Esophagus muscularis mucosa (tissue), 4 donors: ENCODE results near the gene NUP85. TPM values are rescaled to one million over a fixed set of nuclear protein-coding genes. Genes with fewer than 3 reads are reported as not detected.

Experiments used
- DNase-seq: peaks from one replicate; pipeline ENCODE4 v3.0.0-alpha.2; 2017; ENCODE audit errors: extremely low spot score
- H3K27ac ChIP-seq, 4 donors: fragments of 200-600 bp; sonication (generic); replicated peaks in 1 of 4; 1 replicate in 3 of 4; 2 replicates in 1 of 4; pipeline ENCODE4 v1.5.1; 2016 to 2019; ENCODE audit warnings: mild to moderate bottlenecking in 1 of 4
- H3K27me3 ChIP-seq, 4 donors: fragments of 200-600 bp; sonication (generic); one replicate each; pipeline versions ENCODE4 v1.5.1 to v1.6.0; 2016 to 2019
- H3K36me3 ChIP-seq, 4 donors: fragments of 200-600 bp; sonication (generic); one replicate each; pipeline ENCODE4 v1.5.1; 2016 to 2019
- H3K4me1 ChIP-seq, 4 donors: fragments of 200-600 bp; sonication (generic); one replicate each; pipeline ENCODE4 v1.5.1; 2016 to 2019
- H3K4me3 ChIP-seq, 4 donors: fragments of 200-600 bp; sonication (generic); 1 replicate in 2 of 4; 2 replicates in 2 of 4; pipeline ENCODE4 v1.5.1; 2016 to 2019; ENCODE audit warnings: mild to moderate bottlenecking in 4 of 4, moderate library complexity in 1 of 4
- H3K9me3 ChIP-seq, 4 donors: fragments of 200-600 bp; sonication (generic); 1 replicate in 3 of 4; 2 replicates in 1 of 4; pipeline ENCODE4 v1.5.1; 2016 to 2019
- CTCF ChIP-seq, 3 experiments: fragments of 200-600 bp in 2 of 3; fragments of 450-650 bp in 1 of 3; sonication (generic) in 2 of 3; IDR thresholded peaks; one replicate each; pipeline ENCODE4 v1.5.1; 2017 to 2019; ENCODE audit warnings: antibody characterized with exemption in 3 of 3, mild to moderate bottlenecking in 2 of 3, moderate library complexity in 1 of 3
- EP300 ChIP-seq: sonication (generic); formaldehyde crosslinking; IDR thresholded peaks from one replicate; pipeline ENCODE4 v1.6.1; 2017; ENCODE audit warnings: antibody characterized with exemption
- POLR2A ChIP-seq: fragments of 450-650 bp; IDR thresholded peaks from one replicate; pipeline ENCODE4 v1.6.1; 2017; ENCODE audit warnings: antibody characterized with exemption, moderate library complexity, mild to moderate bottlenecking, low read depth
- POLR2AphosphoS5 ChIP-seq, 2 donors: sonication (generic); formaldehyde crosslinking; IDR thresholded peaks; one replicate each; pipeline ENCODE4 v1.6.1; 2017; ENCODE audit warnings: antibody characterized with exemption in 2 of 2
- WGBS: methylation state at CpG from one replicate; pipeline ENCODE4 v1.1.5; 2018; 5-methylcytosine and 5-hydroxymethylcytosine counted together
- intact Hi-C: fragments of 100-400 bp; cut with DNase I; formaldehyde crosslinking; loops from one replicate; pipeline ENCODE4 v1.15.1; 2023
- total RNA-seq, 4 donors: library from RNA; depleted of rRNA; stranded (reverse); fragments of >200 nt; gene quantifications; one replicate each; pipeline versions ENCODE4 v1.1.0 to v1.2.1, GENCODE V29; 2016

NUP85 gene
- total RNA-seq, 4 donors from 2014 or later = 20.4 to 32.4 (median 23.3) TPM

GRCh38 chr17:75239214-75239613, 33.7 kb downstream of the NUP85 start:
- TF ChIP-seq POLR2AphosphoS5 (IDR thresholded peaks at IDR 0.05) (no peak), CTCF (IDR thresholded peaks at IDR 0.05) (no peak), EP300 (no peak), POLR2A (no peak)

GRCh38 chr17:75239778-75240393, 34.4 kb downstream of the NUP85 start:
- peak overlapping the region in 3 of 4 donors; percentile 7 to 56 (median 12) for H3K27ac ChIP-seq
- H3K9me3 ChIP-seq = no peaks in the 10 kb centered on the region
- no peak for TF ChIP-seq POLR2A
- TF ChIP-seq CTCF (IDR thresholded peaks at IDR 0.05) = no peak
- no peak for TF ChIP-seq EP300
- TF ChIP-seq POLR2AphosphoS5 (IDR thresholded peaks at IDR 0.05) = no peak
- no peaks in the 10 kb centered on the region for H3K27me3 ChIP-seq
- intact Hi-C loops = no loop called here
- H3K4me1 ChIP-seq = peaks cover 11 to 25% (median 20%) of the 10 kb centered on the region in 4 donors
- H3K4me3 ChIP-seq = no peak overlapping the region
- DNase-seq = no peak
- H3K36me3 ChIP-seq = peaks cover 59 to 100% (median 99%) of the 10 kb centered on the region in 4 donors
- WGBS = 93% methylated on average over 22 of the region's 23 CpGs

More at GRCh38 chr17:75239214-75239613, 33.7 kb downstream of the NUP85 start:
- Histone ChIP-seq H3K27me3 (no peaks in the 10 kb centered on the region), H3K9me3 (no peaks in the 10 kb centered on the region), H3K27ac (peak overlapping the region in 3 of 4 donors; percentile 4 to 28 (median 14)), H3K4me1 (peaks cover 11 to 25% (median 20%) of the 10 kb centered on the region in 4 donors), H3K36me3 (peaks cover 63 to 100% (median 99%) of the 10 kb centered on the region in 4 donors), H3K4me3 (no peak overlapping the region)
- intact Hi-C loops = no loop called here
- no peak for DNase-seq
- WGBS = 85% methylated on average over 9 of the region's 12 CpGs

DNA sequence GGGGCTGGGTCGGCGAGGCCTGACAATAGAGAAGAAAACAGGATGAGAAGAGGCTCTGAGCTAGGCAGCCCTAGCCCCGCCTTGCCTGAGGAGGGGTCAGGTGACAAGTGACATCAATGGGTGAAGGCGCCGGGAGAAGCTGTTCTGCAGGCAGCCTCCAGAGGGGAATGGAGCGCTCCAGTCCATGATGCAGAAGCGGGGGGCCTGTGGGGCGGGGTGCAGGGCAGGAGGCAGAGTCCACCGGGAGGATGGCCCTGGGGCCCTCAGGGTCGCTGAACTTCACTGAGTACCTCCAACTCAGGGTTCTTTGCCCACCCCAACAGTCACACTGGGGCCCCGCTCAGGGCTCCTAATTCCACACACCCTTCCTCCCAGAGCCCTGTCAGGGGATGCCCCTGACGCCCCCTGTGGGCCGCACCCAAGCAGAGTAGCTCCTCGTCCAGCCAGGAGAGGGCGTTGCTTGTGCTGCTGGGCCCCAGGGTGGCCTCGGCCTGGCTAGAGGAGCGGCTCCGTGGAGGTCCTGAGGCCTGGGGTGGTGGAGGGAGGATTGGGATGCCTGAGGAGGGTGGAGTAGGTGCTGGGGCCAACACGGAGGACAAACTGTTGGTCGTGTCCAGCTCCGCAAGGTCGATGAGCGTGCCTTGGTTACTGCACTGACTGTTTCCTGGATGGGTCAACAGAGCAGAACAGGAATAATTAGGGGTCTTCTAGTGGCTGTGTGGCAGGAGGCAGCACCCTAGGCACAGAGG, 35.1 kb downstream of the NUP85 start:
- peaks cover 11 to 25% (median 20%) of the 10 kb centered on the region in 4 donors for H3K4me1 ChIP-seq
- no peaks in the 10 kb centered on the region for H3K9me3 ChIP-seq
- WGBS = 57% methylated on average over 12 of the region's 23 CpGs
- peak overlapping the region in 3 of 4 donors; percentile 7 to 56 (median 12) for H3K27ac ChIP-seq
- peaks cover 59 to 100% (median 99%) of the 10 kb centered on the region in 4 donors for H3K36me3 ChIP-seq
- H3K4me3 ChIP-seq = no peak overlapping the region
- TF ChIP-seq POLR2A (no peak), CTCF (IDR thresholded peaks at IDR 0.05) (peak; percentile 26 to 49 (median 39)), EP300 (no peak)
- no peak for DNase-seq
- no peaks in the 10 kb centered on the region for H3K27me3 ChIP-seq
- intact Hi-C loops = no loop called here

- 94% methylated on average over 3 of the region's 7 CpGs for WGBS
- H3K9me3 ChIP-seq = no peaks in the 10 kb centered on the region
- DNase-seq = no peak
- intact Hi-C loops = no loop called here
- peak overlapping the region in 3 of 4 donors; percentile 7 to 56 (median 12) for H3K27ac ChIP-seq
- H3K4me1 ChIP-seq = peaks cover 11 to 25% (median 20%) of the 10 kb centered on the region in 4 donors
- H3K27me3 ChIP-seq = no peaks in the 10 kb centered on the region
- TF ChIP-seq POLR2A (no peak), CTCF (IDR thresholded peaks at IDR 0.05) (no peak), EP300 (no peak), POLR2AphosphoS5 (IDR thresholded peaks at IDR 0.05) (no peak)
- peaks cover 62 to 100% (median 99%) of the 10 kb centered on the region in 4 donors for H3K36me3 ChIP-seq
- H3K4me3 ChIP-seq = no peak overlapping the region
Measured at GRCh38 chr17:75241143-75241430, 35.6 kb downstream of the NUP85 start.
